Measurements from ENCODE around the gene UMODL1. TPM values are rescaled to one million over a fixed set of nuclear protein-coding genes. Genes with fewer than 3 reads are reported as not detected.

UMODL1 gene
- total RNA-seq, 1 experiment from 2014 or later, result 0.18 TPM

DNA sequence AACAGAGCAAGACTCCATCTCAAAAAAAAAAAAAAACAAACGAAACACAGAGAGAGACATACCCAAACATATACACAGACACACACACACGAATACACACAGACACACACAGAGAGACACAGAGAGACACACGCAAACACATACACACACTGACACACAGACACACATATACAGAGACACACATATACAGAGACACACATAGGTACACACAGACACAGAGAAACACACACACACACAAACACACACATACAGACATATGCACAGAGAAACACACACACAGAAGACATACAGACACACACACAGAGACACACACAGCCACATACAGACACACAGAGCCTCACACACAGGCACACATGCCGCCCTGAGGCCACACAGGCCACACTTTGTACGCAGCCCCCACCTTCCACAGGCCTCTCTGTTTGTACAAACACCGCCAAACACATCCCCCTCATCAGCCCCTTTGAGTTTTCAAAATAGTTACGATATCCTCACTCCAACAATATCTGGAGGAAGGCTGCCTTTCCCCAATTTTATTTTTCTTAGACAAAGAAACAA, 90.4 kb downstream of the UMODL1 start:
- no peak for ATAC-seq

DNA sequence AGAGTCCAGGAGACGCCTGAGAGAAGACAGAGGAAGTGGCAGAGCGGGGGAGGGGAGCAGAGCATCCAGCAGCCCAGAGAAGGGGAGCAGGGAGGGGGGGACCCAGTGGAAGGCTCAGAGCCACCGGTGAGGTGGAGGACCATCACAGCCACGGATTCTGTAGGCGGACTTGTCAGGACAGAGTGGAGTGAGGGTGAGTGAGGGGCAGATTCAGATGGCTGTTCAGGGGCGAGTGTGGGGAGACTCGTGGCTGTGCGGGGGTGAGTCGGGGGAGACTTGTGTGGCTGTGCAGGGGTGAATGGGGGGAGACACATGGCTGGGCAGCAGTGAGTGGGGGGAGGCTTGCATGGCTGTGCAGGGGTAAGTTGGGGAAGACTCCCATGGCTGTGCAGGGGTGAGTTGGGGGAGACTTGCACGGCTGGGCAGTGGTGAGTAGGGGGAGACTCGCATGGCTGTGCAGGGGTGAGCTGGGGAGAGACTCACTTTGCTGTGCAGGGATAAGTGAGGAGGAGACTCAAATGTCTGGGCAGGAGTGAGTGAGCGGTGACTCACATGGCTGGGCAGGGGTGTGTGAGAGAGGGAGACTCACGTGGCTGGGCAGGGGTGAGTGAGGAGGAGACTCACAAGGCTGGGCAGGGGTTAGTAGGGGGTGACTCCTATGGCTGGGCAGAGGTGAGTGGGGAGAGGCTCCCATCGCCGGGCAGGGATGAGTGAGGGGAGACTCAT, 91.0 kb downstream of the UMODL1 start:
- no peak overlapping the region for H3K27ac ChIP-seq (ENCODE audit: low read length)
- POLR2A ChIA-PET, result no interaction called here
- no peak overlapping the region for H3K4me3 ChIP-seq (ENCODE audit: low read depth in 2 of 2, low read length in 2 of 2)
- no peaks in the 10 kb centered on the region for H3K27me3 ChIP-seq (ENCODE audit: control insufficient read depth, insufficient read depth, low read length)
- no TSS peak for BruUV-seq (replicated peaks)
- intact Hi-C loops (cut with micrococcal nuclease; ENCODE audit: unreplicated experiment), result no loop called here
- H3K4me1 ChIP-seq (ENCODE audit: control insufficient read depth, insufficient read depth, low read length), result no peaks in the 10 kb centered on the region
- TF ChIP-seq REST (IDR thresholded peaks at IDR 0.05; ENCODE audit: insufficient read depth in 1 of 2, low read depth in 2 of 2, low read length in 1 of 2) (no peak), TCF7L2 (IDR thresholded peaks at IDR 0.05; ENCODE audit: low read depth, low read length) (no peak), SIN3A (IDR thresholded peaks at IDR 0.05; ENCODE audit: borderline replicate concordance, insufficient read depth, low read depth, low read length) (no peak), CTCF (IDR thresholded peaks at IDR 0.05) (no peak), POLR2AphosphoS5 (IDR thresholded peaks at IDR 0.05; ENCODE audit: low read depth, low read length) (no peak)
- in situ Hi-C loops (cut with HindIII; ENCODE audit: low pct_unique_long_range_greater_than_20kb, low sequenced_read_pairs), result no loop called here
- ATAC-seq, result no peak
- CTCF ChIA-PET, result no interaction called here
- no peak for DNase-seq (ENCODE audit: low read depth, low spot score)
- H3K36me3 ChIP-seq (ENCODE audit: control insufficient read depth, insufficient read depth, low read length), result no peaks in the 10 kb centered on the region
- no peaks in the 10 kb centered on the region for H3K9me3 ChIP-seq (ENCODE audit: control insufficient read depth, insufficient read depth, low read depth, low read length)

More for the DNA sequence above, 90.4 kb downstream of the UMODL1 start:
- TF ChIP-seq TCF7L2 (IDR thresholded peaks at IDR 0.05; ENCODE audit: low read depth, low read length) (no peak), POLR2AphosphoS5 (IDR thresholded peaks at IDR 0.05; ENCODE audit: low read depth, low read length) (no peak), SIN3A (IDR thresholded peaks at IDR 0.05; ENCODE audit: borderline replicate concordance, insufficient read depth, low read depth, low read length) (no peak), CTCF (IDR thresholded peaks at IDR 0.05) (no peak), REST (IDR thresholded peaks at IDR 0.05; ENCODE audit: insufficient read depth in 1 of 2, low read depth in 2 of 2, low read length in 1 of 2) (no peak)
- intact Hi-C loops (cut with micrococcal nuclease; ENCODE audit: unreplicated experiment) (no loop called here), in situ Hi-C loops (cut with HindIII; ENCODE audit: low pct_unique_long_range_greater_than_20kb, low sequenced_read_pairs) (no loop called here)
- CTCF ChIA-PET, result no interaction called here
- POLR2A ChIA-PET, result no interaction called here
- Histone ChIP-seq H3K27me3 (ENCODE audit: control insufficient read depth, insufficient read depth, low read length) (no peaks in the 10 kb centered on the region), H3K4me1 (ENCODE audit: control insufficient read depth, insufficient read depth, low read length) (no peaks in the 10 kb centered on the region), H3K4me3 (ENCODE audit: low read depth in 2 of 2, low read length in 2 of 2) (no peak overlapping the region), H3K27ac (ENCODE audit: low read length) (no peak overlapping the region), H3K9me3 (ENCODE audit: control insufficient read depth, insufficient read depth, low read depth, low read length) (no peaks in the 10 kb centered on the region), H3K36me3 (ENCODE audit: control insufficient read depth, insufficient read depth, low read length) (no peaks in the 10 kb centered on the region)
- no TSS peak for BruUV-seq (replicated peaks)
- no peak for DNase-seq (ENCODE audit: low read depth, low spot score)
